GM19468 (cell line): ENCODE results near the gene UNG.

Experiments used
- ATAC-seq: cut with Tn5 transposase; IDR thresholded peaks from one replicate; pipeline ENCODE4 v1.9.1; 2021; ENCODE audit warnings: mild to moderate bottlenecking, moderate library complexity, moderate number of reproducible peaks; ENCODE audit not compliant: unreplicated experiment; ENCODE audit errors: extremely low read depth

Gene UNG

DNA sequence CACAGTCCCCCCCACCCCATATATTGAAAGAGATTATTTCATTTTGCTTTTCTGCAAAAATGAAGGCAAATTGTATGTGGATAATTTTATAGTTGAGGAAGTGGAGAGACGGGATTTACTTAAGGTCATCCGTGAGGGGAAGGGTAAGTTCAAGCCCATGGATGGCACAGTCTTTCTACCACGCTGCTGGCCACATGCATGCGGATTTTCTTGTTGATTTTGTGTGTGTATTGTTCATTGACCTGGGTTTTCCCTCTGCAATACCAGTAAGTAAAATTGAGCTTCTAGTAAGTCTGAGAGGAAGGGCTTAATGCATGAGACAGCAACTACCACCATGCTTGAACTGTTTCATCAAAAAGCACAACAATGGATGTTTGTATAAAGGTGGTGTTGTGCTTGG is 54.1 kb downstream of the UNG start:
- ATAC-seq = no peak

DNA sequence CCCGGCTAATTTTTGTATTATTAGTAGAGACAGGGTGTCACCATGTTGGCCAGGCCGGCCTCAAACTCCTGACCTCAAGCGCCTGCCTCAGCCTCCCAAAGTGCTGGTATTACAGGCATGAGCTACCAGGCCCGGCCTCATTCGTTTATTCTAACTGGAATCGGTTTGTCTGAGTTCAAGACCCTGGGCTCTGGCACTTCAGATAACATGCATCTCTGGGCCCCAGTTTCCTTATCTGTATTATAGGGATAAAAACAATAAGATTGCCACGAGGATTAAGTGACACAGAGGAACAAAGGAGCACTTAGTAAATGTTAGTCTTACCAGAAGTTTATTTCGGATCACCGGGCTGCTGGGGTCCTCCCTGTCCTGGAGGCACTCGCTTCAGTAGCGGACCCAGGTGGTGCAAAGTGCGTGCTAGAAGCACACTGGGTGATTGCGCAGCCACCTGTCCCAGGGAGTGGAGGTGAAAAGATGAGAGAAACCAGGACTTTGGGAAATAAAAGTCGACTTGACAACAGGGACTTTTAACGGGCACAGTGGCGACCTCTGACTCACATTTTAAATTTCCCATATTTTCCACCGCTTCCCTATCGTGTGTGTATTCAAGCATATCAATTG is 56.5 kb downstream of the UNG start:
- no peak for ATAC-seq

GRCh38 chr12:109154451-109155438 is 57.3 kb downstream of the UNG start:
- no peak for ATAC-seq

- ATAC-seq = no peak
These were observed 58.6 kb downstream of the UNG start for GRCh38 chr12:109156036-109156435.

GRCh38 chr12:109156586-109156985 is 59.2 kb downstream of the UNG start:
- ATAC-seq = no peak

DNA sequence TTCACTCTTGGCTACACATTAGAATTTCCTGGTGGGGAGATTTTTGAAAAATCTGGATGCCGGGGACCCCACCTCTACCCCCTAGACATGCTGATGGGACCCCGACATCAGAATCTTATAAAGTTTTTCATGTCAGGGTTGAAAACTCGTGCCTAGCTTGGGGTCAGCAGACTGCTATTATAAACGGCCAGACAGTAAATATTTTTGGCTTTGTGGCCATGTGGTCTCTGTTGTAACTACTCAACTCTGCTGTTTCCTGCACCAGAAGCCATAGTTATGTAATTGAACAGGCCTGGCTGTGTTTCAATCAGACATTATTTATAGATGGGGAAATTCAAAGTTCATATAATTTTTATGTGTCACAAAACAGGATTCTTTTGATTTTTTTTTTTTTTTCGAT is 60.6 kb downstream of the UNG start:
- no peak for ATAC-seq

- no peak for ATAC-seq
These were observed 63.0 kb downstream of the UNG start for GRCh38 chr12:109160433-109160832.
